Adrenal gland (tissue), 12 donors: Measurements from ENCODE around the gene CNN3. TPM values are rescaled to one million over a fixed set of nuclear protein-coding genes. Genes with fewer than 3 reads are reported as not detected.

Experiments used
- DNase-seq, 7 donors: peaks; one replicate each; pipeline ENCODE4 v3.0.0-alpha.2; 2019 to 2020
- H3K27ac ChIP-seq, 5 donors: fragments of 200-600 bp; sonication (generic) in 4 of 5; 1 replicate in 3 of 5; 2 replicates in 2 of 5; pipeline versions ENCODE4 v1.5.1 to v1.8.0; 2016 to 2020; ENCODE audit warnings: mild to moderate bottlenecking in 1 of 5
- H3K27me3 ChIP-seq: fragments of 200-600 bp; 2 replicates; pipeline ENCODE4 v1.8.0; 2021
- H3K36me3 ChIP-seq, 2 donors: fragments of 200-600 bp; replicated peaks in 1 of 2; 1 replicate in 1 of 2; 2 replicates in 1 of 2; pipeline versions ENCODE4 v1.5.1 to v1.8.0; 2018 to 2022
- H3K4me1 ChIP-seq, 2 donors: fragments of 200-600 bp; replicated peaks in 1 of 2; 1 replicate in 1 of 2; 2 replicates in 1 of 2; pipeline versions ENCODE4 v1.5.1 to v1.8.0; 2018 to 2021
- H3K4me3 ChIP-seq, 4 donors: fragments of 200-600 bp; sonication (generic) in 3 of 4; one replicate each; pipeline ENCODE4 v1.5.1; 2016 to 2018
- H3K9me3 ChIP-seq, 3 donors: fragments of 200-600 bp; sonication (generic) in 1 of 3; replicated peaks in 1 of 3; 1 replicate in 2 of 3; 2 replicates in 1 of 3; pipeline versions ENCODE4 v1.5.1 to v1.8.0; 2016 to 2021
- CTCF ChIP-seq, 6 experiments: fragments of 450-650 bp in 4 of 6; fragments of 200-600 bp in 2 of 6; sonication (generic) in 1 of 6; IDR thresholded peaks; 1 replicate in 5 of 6; 2 replicates in 1 of 6; pipeline versions ENCODE4 v1.5.1 to v1.8.0; 2016 to 2021; ENCODE audit warnings: antibody characterized with exemption in 6 of 6, mild to moderate bottlenecking in 2 of 6, moderate library complexity in 1 of 6
- POLR2A ChIP-seq, 2 donors: fragments of 450-650 bp; IDR thresholded peaks; one replicate each; pipeline ENCODE4 v1.6.1; 2017; ENCODE audit warnings: antibody characterized with exemption in 2 of 2, mild to moderate bottlenecking in 2 of 2, moderate library complexity in 1 of 2
- WGBS, 4 donors: extraction: QIAGEN DNeasy Blood & Tissue Kit in 2 of 4; methylation state at CpG; one replicate each; pipeline versions ENCODE4 v1.1.5 to v1.1.7; 2013 to 2017; 5-methylcytosine and 5-hydroxymethylcytosine counted together
- intact Hi-C, 2 donors: fragments of 100-400 bp; cut with DNase I; formaldehyde crosslinking; loops; one replicate each; pipeline versions ENCODE4 v1.14.1 to v1.15.0; 2022 to 2023
- polyA plus RNA-seq, 3 donors: library from polyadenylated mRNA; stranded (reverse); fragments of 200-250 nt in 2 of 3; fragments of 350-450 nt in 1 of 3; fragmentation: Illumina TruSeq in 1 of 3; extraction: RNeasy Lipid Tissue Mini Kit (QIAGEN cat#74804) in 1 of 3; gene quantifications; one replicate each; pipeline ENCODE4 v1.2.3, GENCODE V29; 2013 to 2014
- total RNA-seq, 9 donors: library from RNA; depleted of rRNA in 4 of 9; stranded (reverse); fragments of >200 nt in 4 of 9; fragments of 120-200 nt in 1 of 9; fragmentation: NEBNext Ultra II Directional in 1 of 9; extraction: Animal tissue kit (Norgen Biotek cat#: 25700) in 1 of 9; gene quantifications; one replicate each; pipeline versions ENCODE4 v1.1.0 to v1.2.4, GENCODE V29; 2013 to 2023
- donor health status: healthy with polysubstance abuse.
- donor health status: Bipolar disorder and iron deficiency.
- donor health status: DM: yes; HTN: yes; CAD: no.
- donor health status: DM: no; HTN: no; CAD: no.
- donor health status: DM: no; HTN: no; CAD: no.
- donor health status: DM: yes; HTN: yes; CAD: no.

CNN3 gene
- total and polyA plus RNA-seq, 12 donors = 97.3 to 766 (median 412) TPM

- Histone ChIP-seq H3K36me3 (no peaks in the 10 kb centered on the region), H3K4me1 (peaks cover 46 to 80% of the 10 kb centered on the region in 2 donors), H3K9me3 (no peaks in the 10 kb centered on the region), H3K27ac (peak overlapping the region; percentile 73 to 92 (median 87)), H3K27me3 (no peaks in the 10 kb centered on the region), H3K4me3 (peak overlapping the region in 1 of 4 donors; percentile 23)
- WGBS, 4 donors = 52 to 61% (median 54%) methylated on average over 9 of the region's 9 CpGs
- DNase-seq = peak in 4 of 7 donors; percentile 45 to 56 (median 50)
- TF ChIP-seq POLR2A (IDR thresholded peaks at IDR 0.05) (no peak), CTCF (IDR thresholded peaks at IDR 0.05) (no peak)
- intact Hi-C loops = no loop called here
Observed at GRCh38 chr1:94864821-94865220, 62.1 kb downstream of the CNN3 start.

- intact Hi-C loops = no loop called here
- peaks cover 46 to 84% of the 10 kb centered on the region in 2 donors for H3K4me1 ChIP-seq
- no peaks in the 10 kb centered on the region for H3K36me3 ChIP-seq
- no peaks in the 10 kb centered on the region for H3K27me3 ChIP-seq
- peak overlapping the region; percentile 73 to 92 (median 87) for H3K27ac ChIP-seq
- WGBS, 4 donors = 14 to 41% (median 20%) methylated on average over 4 of the region's 4 CpGs
- peak in 1 of 2 donors; percentile 69 for TF ChIP-seq POLR2A (IDR thresholded peaks at IDR 0.05)
- no peak for TF ChIP-seq CTCF (IDR thresholded peaks at IDR 0.05)
- peak overlapping the region in 1 of 4 donors; percentile 23 for H3K4me3 ChIP-seq
- H3K9me3 ChIP-seq = no peaks in the 10 kb centered on the region
- DNase-seq = peak; percentile 56 to 90 (median 81)
Observed at GRCh38 chr1:94863919-94864318, 63.0 kb downstream of the CNN3 start.

DNA sequence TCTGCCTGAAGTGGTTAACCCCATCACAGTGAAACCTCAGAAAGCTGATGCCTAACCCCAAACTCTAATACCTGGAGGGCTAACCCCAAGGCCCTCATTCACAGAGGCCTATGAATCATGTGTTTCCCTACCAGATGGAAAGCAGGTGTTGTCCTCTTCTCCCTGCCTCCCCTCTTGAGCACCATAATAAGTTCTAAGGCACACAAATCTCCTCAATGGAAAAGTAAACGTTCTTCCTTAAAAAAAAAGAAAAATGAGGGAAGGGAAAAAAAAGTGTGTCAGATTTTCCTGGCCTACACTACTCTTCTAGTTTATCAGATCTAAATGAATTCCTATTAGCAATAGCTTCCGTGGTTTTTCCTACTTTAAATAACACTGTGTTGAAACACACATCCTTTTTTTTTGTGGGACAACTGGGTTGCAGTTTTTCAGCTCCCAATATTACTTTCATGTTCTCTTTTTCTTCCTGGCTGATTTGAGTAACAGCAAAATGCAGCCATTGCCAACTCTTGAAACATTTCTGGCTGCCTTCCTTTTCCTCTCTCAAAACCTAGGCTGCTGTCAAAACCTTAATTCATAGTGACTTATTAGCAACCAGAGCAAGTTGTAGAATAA, 63.5 kb downstream of the CNN3 start:
- H3K27me3 ChIP-seq = no peaks in the 10 kb centered on the region
- peak overlapping the region; percentile 73 to 92 (median 87) for H3K27ac ChIP-seq
- peaks cover 46 to 84% of the 10 kb centered on the region in 2 donors for H3K4me1 ChIP-seq
- peak in 2 of 7 donors; percentile 53 to 63 for DNase-seq
- TF ChIP-seq POLR2A (IDR thresholded peaks at IDR 0.05) (no peak), CTCF (IDR thresholded peaks at IDR 0.05) (no peak)
- intact Hi-C loops = no loop called here
- H3K4me3 ChIP-seq = peak overlapping the region in 1 of 4 donors; percentile 23
- no peaks in the 10 kb centered on the region for H3K36me3 ChIP-seq
- H3K9me3 ChIP-seq = no peaks in the 10 kb centered on the region
- 0 to 1% (median 0%) methylated on average over 2 of the region's 2 CpGs for WGBS, 4 donors

DNA sequence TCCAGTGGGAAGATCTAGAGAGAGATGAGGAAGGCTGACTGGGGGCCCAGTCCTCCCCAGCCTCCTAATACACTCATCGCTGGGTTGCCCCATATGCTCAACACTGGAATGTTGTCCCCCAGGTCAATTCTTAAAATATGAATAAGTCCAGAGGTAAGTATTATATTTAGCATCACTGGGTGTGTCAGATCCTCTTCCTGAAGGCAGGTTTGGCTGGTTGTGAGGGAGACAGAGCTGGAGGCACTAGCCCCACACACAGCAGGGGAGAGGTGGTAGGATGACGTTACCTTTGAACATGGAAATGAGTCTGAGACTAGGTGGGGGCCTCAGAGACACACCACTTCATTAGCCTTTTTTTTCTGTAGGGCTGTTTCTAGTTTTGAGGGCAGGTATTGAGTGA, 64.2 kb downstream of the CNN3 start:
- H3K9me3 ChIP-seq = no peaks in the 10 kb centered on the region
- H3K27me3 ChIP-seq = no peaks in the 10 kb centered on the region
- intact Hi-C loops = no loop called here
- peaks cover 46 to 83% of the 10 kb centered on the region in 2 donors for H3K4me1 ChIP-seq
- peak overlapping the region; percentile 73 to 92 (median 87) for H3K27ac ChIP-seq
- no peak for DNase-seq
- H3K36me3 ChIP-seq = no peaks in the 10 kb centered on the region
- H3K4me3 ChIP-seq = no peak overlapping the region
- no peak for TF ChIP-seq CTCF (IDR thresholded peaks at IDR 0.05)
- 94 to 98% (median 96%) methylated on average over 2 of the region's 2 CpGs for WGBS, 4 donors
